HepG2 (cell line): ENCODE data around the gene PAN2. TPM values are rescaled to one million over a fixed set of nuclear protein-coding genes. Genes with fewer than 3 reads are reported as not detected.
A peak's percentile ranks its signal among the peaks of the same experiment; 100 is the strongest.

ENCODE experiments used
- ATF7-NPFF ChIP-seq: sonication (generic); formaldehyde crosslinking; IDR thresholded peaks from 2 replicates; pipeline ENCODE4 v1.8.1; 2023; ENCODE audit warnings: mild to moderate bottlenecking, low read depth, missing genetic modification reagents, moderate library complexity
- MIXL1 ChIP-seq: IDR thresholded peaks from 2 replicates; pipeline ENCODE4 v1.6.1; 2016
- SRSF4 ChIP-seq: fragments of 200-400 bp; formaldehyde crosslinking; IDR thresholded peaks from one replicate; pipeline ENCODE4 v1.6.1; 2018; ENCODE audit warnings: mild to moderate bottlenecking, low read depth, low read length, moderate library complexity; ENCODE audit not compliant: poor library complexity, severe bottlenecking
- TRIM24 ChIP-seq: sonication (generic); formaldehyde crosslinking; IDR thresholded peaks from 2 replicates; pipeline ENCODE4 v1.8.0; 2022; ENCODE audit warnings: mild to moderate bottlenecking, missing genetic modification reagents
- ZNF891 ChIP-seq: sonication (generic); formaldehyde crosslinking; IDR thresholded peaks from 2 replicates; pipeline ENCODE4 v1.5.0; 2020; ENCODE audit warnings: mild to moderate bottlenecking, missing genetic modification reagents
- polyA plus RNA-seq, 8 experiments: library from polyadenylated mRNA; depleted of rRNA in 3 of 8; stranded (reverse) in 7 of 8; unstranded in 1 of 8; fragments of >200 nt; fragmentation: Illumina TruSeq in 4 of 8; extraction: Trizol in 4 of 8; gene quantifications; 2 replicates each; pipeline versions ENCODE4 v1.2.1 to v1.2.3, GENCODE V29; 2011 to 2016; ENCODE audit warnings: low read depth in 4 of 8, missing spikeins in 1 of 8, mixed read lengths in 1 of 8; ENCODE audit not compliant: insufficient read depth in 1 of 8
- total RNA-seq, 5 experiments: library from RNA; depleted of rRNA; stranded (reverse); fragments of >200 nt; fragmentation: Illumina TruSeq; extraction: Trizol; gene quantifications; 2 replicates each; pipeline ENCODE4 v1.2.3, GENCODE V29; 2016; ENCODE audit warnings: low read depth in 1 of 5
- TF ChIP-seq, protein P1 (sequence below): sonication (generic); formaldehyde crosslinking; IDR thresholded peaks from 2 replicates; pipeline ENCODE4 v1.4.0; 2020; ENCODE audit warnings: low read depth, missing genetic modification reagents
- TF ChIP-seq, protein P2 (sequence below): sonication (generic); formaldehyde crosslinking; IDR thresholded peaks from 2 replicates; pipeline ENCODE4 v1.4.0; 2020; ENCODE audit warnings: missing genetic modification reagents, borderline replicate concordance
- TF ChIP-seq, protein P3 (sequence below), 2 experiments: sonication (generic) in 1 of 2; formaldehyde crosslinking in 1 of 2; IDR thresholded peaks; 2 replicates each; pipeline versions ENCODE4 v1.4.0 to v1.6.1; 2016 to 2020; ENCODE audit warnings: borderline replicate concordance in 1 of 2, low read depth in 1 of 2, mild to moderate bottlenecking in 1 of 2, missing genetic modification reagents in 1 of 2
- TF ChIP-seq, protein P4 (sequence below): sonication (generic); formaldehyde crosslinking; IDR thresholded peaks from 2 replicates; pipeline ENCODE4 v1.9.0; 2022; ENCODE audit warnings: low read depth, missing genetic modification reagents

The PAN2 gene
- total and polyA plus RNA-seq, 2 of the 13 experiments (the other 11 are each of a cell fraction or from before 2014, with no cell fraction given): 27.2 to 61.1 TPM

DNA sequence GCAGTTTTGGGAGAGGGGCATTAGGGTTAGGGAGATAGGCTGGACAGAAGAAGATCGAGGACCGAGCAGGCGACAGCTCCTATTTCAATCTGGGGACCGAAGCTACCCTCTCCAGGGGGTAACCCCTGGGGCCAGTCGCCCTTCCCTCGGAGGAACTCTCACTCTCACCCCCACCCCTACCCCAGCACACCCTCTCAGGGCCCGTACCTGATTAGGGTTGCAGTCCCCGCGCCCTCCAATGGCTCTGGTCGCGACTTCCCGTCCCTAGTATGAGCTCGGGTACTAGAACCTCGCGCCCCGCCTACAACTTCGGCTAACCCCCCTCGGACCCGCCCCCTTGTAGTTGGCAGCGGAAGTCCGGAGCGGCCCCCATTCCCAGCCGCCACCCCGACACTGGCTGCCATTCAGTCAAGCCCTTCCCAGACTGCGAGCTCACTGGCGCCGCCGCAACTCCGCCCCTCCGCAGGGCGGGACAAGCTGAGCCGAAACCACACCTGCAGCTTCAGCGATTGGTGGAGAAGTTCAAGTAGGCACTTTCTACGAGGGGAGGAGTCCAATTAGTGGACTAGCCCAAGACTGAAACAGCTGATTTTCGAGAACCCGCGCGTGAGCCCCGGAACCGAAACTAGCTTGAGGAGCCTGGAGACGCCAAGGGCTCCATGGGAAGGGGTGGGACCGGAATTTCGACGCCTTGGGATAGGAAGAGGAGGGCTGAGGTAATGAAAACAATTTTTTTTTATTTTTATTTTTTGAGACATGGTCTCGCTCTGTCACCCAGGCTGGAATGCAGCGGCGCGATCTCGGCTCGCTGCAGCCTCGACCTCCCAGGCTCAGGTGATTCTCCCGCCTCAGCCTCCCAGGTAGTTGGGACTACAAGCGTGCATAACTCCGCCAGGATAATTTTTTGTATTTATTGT lies 26.3 kb upstream of the PAN2 start, which contains the start of gene STAT2 (continued):
- TF ChIP-seq, protein P1, sequence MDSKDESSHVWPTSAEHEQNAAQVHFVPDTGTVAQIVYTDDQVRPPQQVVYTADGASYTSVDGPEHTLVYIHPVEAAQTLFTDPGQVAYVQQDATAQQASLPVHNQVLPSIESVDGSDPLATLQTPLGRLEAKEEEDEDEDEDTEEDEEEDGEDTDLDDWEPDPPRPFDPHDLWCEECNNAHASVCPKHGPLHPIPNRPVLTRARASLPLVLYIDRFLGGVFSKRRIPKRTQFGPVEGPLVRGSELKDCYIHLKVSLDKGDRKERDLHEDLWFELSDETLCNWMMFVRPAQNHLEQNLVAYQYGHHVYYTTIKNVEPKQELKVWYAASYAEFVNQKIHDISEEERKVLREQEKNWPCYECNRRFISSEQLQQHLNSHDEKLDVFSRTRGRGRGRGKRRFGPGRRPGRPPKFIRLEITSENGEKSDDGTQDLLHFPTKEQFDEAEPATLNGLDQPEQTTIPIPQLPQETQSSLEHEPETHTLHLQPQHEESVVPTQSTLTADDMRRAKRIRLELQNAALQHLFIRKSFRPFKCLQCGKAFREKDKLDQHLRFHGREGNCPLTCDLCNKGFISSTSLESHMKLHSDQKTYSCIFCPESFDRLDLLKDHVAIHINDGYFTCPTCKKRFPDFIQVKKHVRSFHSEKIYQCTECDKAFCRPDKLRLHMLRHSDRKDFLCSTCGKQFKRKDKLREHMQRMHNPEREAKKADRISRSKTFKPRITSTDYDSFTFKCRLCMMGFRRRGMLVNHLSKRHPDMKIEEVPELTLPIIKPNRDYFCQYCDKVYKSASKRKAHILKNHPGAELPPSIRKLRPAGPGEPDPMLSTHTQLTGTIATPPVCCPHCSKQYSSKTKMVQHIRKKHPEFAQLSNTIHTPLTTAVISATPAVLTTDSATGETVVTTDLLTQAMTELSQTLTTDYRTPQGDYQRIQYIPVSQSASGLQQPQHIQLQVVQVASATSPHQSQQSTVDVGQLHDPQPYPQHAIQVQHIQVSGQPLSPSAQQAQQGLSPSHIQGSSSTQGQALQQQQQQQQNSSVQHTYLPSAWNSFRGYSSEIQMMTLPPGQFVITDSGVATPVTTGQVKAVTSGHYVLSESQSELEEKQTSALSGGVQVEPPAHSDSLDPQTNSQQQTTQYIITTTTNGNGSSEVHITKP (CRISPR knock-in tag): peak; percentile 95
- no peak for TF ChIP-seq SRSF4
- peak; percentile 36; the same call in 1 of the 2 replicates for TF ChIP-seq ZNF891 (CRISPR knock-in tag)
- TF ChIP-seq ATF7-NPFF: no peak
- no peak for TF ChIP-seq TRIM24 (CRISPR knock-in tag)
- TF ChIP-seq, protein P2, sequence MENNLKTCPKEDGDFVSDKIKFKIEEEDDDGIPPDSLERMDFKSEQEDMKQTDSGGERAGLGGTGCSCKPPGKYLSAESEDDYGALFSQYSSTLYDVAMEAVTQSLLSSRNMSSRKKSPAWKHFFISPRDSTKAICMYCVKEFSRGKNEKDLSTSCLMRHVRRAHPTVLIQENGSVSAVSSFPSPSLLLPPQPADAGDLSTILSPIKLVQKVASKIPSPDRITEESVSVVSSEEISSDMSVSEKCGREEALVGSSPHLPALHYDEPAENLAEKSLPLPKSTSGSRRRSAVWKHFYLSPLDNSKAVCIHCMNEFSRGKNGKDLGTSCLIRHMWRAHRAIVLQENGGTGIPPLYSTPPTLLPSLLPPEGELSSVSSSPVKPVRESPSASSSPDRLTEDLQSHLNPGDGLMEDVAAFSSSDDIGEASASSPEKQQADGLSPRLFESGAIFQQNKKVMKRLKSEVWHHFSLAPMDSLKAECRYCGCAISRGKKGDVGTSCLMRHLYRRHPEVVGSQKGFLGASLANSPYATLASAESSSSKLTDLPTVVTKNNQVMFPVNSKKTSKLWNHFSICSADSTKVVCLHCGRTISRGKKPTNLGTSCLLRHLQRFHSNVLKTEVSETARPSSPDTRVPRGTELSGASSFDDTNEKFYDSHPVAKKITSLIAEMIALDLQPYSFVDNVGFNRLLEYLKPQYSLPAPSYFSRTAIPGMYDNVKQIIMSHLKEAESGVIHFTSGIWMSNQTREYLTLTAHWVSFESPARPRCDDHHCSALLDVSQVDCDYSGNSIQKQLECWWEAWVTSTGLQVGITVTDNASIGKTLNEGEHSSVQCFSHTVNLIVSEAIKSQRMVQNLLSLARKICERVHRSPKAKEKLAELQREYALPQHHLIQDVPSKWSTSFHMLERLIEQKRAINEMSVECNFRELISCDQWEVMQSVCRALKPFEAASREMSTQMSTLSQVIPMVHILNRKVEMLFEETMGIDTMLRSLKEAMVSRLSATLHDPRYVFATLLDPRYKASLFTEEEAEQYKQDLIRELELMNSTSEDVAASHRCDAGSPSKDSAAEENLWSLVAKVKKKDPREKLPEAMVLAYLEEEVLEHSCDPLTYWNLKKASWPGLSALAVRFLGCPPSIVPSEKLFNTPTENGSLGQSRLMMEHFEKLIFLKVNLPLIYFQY: peak; percentile 96
- TF ChIP-seq MIXL1 (CRISPR knock-in tag): peak; percentile 84
- TF ChIP-seq, protein P3, sequence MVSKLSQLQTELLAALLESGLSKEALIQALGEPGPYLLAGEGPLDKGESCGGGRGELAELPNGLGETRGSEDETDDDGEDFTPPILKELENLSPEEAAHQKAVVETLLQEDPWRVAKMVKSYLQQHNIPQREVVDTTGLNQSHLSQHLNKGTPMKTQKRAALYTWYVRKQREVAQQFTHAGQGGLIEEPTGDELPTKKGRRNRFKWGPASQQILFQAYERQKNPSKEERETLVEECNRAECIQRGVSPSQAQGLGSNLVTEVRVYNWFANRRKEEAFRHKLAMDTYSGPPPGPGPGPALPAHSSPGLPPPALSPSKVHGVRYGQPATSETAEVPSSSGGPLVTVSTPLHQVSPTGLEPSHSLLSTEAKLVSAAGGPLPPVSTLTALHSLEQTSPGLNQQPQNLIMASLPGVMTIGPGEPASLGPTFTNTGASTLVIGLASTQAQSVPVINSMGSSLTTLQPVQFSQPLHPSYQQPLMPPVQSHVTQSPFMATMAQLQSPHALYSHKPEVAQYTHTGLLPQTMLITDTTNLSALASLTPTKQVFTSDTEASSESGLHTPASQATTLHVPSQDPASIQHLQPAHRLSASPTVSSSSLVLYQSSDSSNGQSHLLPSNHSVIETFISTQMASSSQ (IDR thresholded peaks at IDR 0.05; ENCODE audit: low read depth): no peak
- TF ChIP-seq, protein P3 (CRISPR knock-in tag; IDR thresholded peaks at IDR 0.05; ENCODE audit: borderline replicate concordance): no peak; the same call in 1 of the 2 replicates
- TF ChIP-seq, protein P4, sequence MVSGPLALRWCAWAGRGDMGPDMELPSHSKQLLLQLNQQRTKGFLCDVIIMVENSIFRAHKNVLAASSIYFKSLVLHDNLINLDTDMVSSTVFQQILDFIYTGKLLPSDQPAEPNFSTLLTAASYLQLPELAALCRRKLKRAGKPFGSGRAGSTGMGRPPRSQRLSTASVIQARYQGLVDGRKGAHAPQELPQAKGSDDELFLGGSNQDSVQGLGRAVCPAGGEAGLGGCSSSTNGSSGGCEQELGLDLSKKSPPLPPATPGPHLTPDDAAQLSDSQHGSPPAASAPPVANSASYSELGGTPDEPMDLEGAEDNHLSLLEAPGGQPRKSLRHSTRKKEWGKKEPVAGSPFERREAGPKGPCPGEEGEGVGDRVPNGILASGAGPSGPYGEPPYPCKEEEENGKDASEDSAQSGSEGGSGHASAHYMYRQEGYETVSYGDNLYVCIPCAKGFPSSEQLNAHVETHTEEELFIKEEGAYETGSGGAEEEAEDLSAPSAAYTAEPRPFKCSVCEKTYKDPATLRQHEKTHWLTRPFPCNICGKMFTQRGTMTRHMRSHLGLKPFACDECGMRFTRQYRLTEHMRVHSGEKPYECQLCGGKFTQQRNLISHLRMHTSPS (CRISPR knock-in tag): 0 out of 2 replicates have a peak, but pooled peaks have one; percentile 21
